Fibroblast of mammary gland (primary cell): ENCODE data around the gene LUZP1.

Source experiments
- DNase-seq: peaks from one replicate; pipeline ENCODE4 v3.0.0-alpha.2; 2010; ENCODE audit warnings: low read depth
- H3K4me3 ChIP-seq: 2 replicates; pipeline ENCODE4 v1.5.1; 2011; ENCODE audit warnings: low read depth, mild to moderate bottlenecking, low read length, moderate library complexity; ENCODE audit not compliant: control insufficient read depth
- TF ChIP-seq, protein P1 (sequence below): conservative IDR thresholded peaks from 2 replicates; pipeline ENCODE4 v1.5.1; 2011; ENCODE audit warnings: low read depth, low read length, inconsistent platforms; ENCODE audit not compliant: control insufficient read depth, insufficient read depth

LUZP1 gene

DNA sequence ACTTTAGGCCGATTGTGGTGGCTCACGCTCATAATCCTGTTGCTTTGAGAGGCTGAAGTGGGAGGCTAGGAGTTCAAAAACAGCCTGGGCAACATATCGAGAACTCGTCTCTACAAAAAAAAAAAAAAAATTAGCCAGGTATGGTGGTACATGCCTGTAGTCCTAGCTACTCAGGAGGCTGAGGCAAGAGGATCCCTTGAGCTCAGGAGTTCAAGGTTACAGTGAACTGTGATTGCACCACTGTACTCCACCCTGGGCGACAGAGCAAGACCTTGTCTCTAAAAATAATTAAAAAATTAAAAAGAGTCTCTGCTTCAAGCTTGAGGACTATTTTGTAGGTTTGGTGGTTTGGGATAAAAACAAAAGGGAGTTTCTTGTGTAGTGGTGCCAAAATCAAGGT, 128.1 kb downstream of the LUZP1 start:
- TF ChIP-seq, protein P1, sequence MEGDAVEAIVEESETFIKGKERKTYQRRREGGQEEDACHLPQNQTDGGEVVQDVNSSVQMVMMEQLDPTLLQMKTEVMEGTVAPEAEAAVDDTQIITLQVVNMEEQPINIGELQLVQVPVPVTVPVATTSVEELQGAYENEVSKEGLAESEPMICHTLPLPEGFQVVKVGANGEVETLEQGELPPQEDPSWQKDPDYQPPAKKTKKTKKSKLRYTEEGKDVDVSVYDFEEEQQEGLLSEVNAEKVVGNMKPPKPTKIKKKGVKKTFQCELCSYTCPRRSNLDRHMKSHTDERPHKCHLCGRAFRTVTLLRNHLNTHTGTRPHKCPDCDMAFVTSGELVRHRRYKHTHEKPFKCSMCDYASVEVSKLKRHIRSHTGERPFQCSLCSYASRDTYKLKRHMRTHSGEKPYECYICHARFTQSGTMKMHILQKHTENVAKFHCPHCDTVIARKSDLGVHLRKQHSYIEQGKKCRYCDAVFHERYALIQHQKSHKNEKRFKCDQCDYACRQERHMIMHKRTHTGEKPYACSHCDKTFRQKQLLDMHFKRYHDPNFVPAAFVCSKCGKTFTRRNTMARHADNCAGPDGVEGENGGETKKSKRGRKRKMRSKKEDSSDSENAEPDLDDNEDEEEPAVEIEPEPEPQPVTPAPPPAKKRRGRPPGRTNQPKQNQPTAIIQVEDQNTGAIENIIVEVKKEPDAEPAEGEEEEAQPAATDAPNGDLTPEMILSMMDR, result no peak
- DNase-seq, result no peak
- H3K4me3 ChIP-seq, result no peak overlapping the region

DNA sequence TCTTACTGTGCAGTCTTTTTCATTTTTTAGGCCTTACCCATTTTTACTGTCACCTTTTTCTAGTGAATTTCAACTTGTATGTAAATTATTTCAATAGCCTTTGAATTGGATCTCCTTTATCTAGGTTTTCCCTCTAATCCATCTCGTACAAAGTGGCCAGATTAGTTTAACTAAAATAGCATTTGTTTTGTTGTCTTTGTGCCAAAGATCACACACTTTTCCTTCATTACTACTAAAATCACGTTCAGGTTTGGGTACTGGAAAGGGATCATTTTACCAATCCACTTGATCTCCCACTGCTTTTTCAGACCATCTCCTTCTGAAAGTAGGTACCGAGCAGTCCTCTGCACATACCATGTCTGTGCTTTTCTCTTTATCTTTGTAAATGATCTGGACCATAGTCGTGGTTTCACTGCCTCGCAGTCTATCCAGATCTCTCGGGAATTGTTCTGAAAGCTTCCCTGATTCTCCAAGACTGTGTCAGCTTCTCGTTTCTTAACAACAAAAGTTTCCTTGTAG, 129.3 kb downstream of the LUZP1 start:
- TF ChIP-seq, protein P1, result no peak
- DNase-seq, result no peak
- no peak overlapping the region for H3K4me3 ChIP-seq

DNA sequence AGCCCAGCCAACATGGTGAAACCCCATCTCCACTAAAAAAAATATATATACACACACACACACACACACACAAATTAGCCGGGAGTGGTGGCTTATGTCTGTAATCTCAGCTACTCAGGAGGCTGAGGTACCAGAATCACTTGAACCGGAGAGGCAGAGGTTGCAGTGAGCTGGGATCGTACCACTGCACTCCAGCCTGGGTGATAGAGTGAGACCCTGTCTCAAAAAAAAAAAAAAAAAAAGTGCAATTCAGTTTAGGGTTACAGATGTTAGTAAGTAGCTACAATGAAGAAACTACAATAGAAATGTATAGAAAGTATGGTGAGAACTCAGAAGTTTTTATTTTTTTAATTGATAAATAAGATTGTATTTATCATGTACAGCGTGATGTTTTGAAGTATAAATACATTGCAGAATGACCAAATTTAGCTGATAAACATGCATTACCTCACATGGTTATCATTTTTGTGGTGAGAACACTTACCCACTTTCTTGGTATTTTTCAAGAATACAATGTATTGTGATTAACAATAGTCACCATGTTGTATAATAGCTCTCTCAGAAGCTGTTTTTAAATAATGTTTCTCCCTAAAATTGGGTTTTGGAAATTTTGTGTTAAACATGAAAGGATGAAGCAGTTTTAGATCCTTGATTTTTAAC, 131.4 kb downstream of the LUZP1 start:
- TF ChIP-seq, protein P1, result no peak
- H3K4me3 ChIP-seq, result no peak overlapping the region
- no peak for DNase-seq

DNA sequence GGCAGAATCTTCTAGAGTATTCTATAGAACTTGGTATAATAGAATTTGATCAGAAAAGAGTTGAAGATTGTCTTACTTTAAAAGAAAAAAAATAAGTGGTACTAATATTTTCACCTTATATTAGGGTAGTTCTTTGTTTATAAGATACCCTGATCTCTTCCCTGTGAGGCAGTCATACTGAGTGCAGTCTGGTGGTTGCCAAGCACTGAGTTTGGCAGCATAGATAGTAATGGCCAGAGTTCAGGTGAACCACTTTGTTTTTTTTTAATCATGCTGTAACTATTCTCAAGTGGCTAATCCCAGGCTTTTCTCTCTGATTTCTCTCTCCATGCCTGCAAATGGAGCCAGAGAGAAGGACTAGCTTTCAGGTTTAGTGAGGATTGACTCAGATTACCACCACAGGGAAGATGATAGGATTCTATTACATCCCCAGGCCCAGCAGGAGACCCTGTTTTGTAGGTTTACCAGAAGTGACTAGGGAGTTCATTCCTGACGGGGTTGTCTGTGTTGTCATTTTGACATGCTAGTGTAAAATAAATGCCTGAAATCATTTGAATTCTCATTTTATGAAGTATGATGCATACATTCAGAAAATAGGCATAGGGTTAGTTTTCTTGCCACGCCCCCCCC, 132.7 kb downstream of the LUZP1 start:
- DNase-seq, result no peak
- no peak overlapping the region for H3K4me3 ChIP-seq
- TF ChIP-seq, protein P1, result no peak
